Kidney epithelial cell (primary cell): Measurements from ENCODE around the gene NT5C2. TPM values are rescaled to one million over a fixed set of nuclear protein-coding genes. Genes with fewer than 3 reads are reported as not detected.

Source experiments
- DNase-seq: peaks from one replicate; pipeline ENCODE4 v3.0.0-alpha.2; 2010; ENCODE audit warnings: low read depth
- H3K27me3 ChIP-seq: 2 replicates; pipeline ENCODE4 v1.6.0; 2011; ENCODE audit warnings: low read length; ENCODE audit not compliant: control insufficient read depth, insufficient read depth
- H3K36me3 ChIP-seq: 2 replicates; pipeline ENCODE4 v1.5.1; 2011; ENCODE audit warnings: low read length; ENCODE audit not compliant: control insufficient read depth, insufficient read depth
- H3K4me3 ChIP-seq: 2 replicates; pipeline ENCODE4 v1.5.1; 2011; ENCODE audit warnings: low read depth, mild to moderate bottlenecking, control low read depth, low read length
- CTCF ChIP-seq: IDR thresholded peaks from 2 replicates; pipeline ENCODE4 v1.5.1; 2011; ENCODE audit warnings: mild to moderate bottlenecking, moderate library complexity, low read length, control low read depth, inconsistent platforms; ENCODE audit not compliant: insufficient read depth, poor library complexity, severe bottlenecking
- total RNA-seq: library from RNA; depleted of rRNA; stranded (reverse); fragments of >200 nt; gene quantifications from 2 replicates; pipeline ENCODE4 v1.2.3, GENCODE V29; 2015

Gene NT5C2
- total RNA-seq, 1 donor from 2014 or later = 90.7 TPM

- H3K4me3 ChIP-seq = no peak overlapping the region
- DNase-seq = no peak
- no peaks in the 10 kb centered on the region for H3K27me3 ChIP-seq
- no peaks in the 10 kb centered on the region for H3K36me3 ChIP-seq
- no peak for TF ChIP-seq CTCF
Measured at GRCh38 chr10:103047381-103047780, 145.7 kb downstream of the NT5C2 start.

GRCh38 chr10:103045961-103046360 lies 147.1 kb downstream of the NT5C2 start:
- no peaks in the 10 kb centered on the region for H3K36me3 ChIP-seq
- H3K4me3 ChIP-seq = no peak overlapping the region
- H3K27me3 ChIP-seq = no peaks in the 10 kb centered on the region
- DNase-seq = no peak
- no peak for TF ChIP-seq CTCF

- Histone ChIP-seq H3K4me3 (no peak overlapping the region), H3K27me3 (no peaks in the 10 kb centered on the region), H3K36me3 (no peaks in the 10 kb centered on the region)
- TF ChIP-seq CTCF = no peak
- DNase-seq = no peak
Measured at GRCh38 chr10:103044942-103045489, 148.1 kb downstream of the NT5C2 start.

GRCh38 chr10:103042908-103043307 lies 150.2 kb downstream of the NT5C2 start:
- no peak overlapping the region for H3K4me3 ChIP-seq
- no peaks in the 10 kb centered on the region for H3K27me3 ChIP-seq
- no peak for TF ChIP-seq CTCF
- no peaks in the 10 kb centered on the region for H3K36me3 ChIP-seq
- DNase-seq = no peak

- Histone ChIP-seq H3K36me3 (no peaks in the 10 kb centered on the region), H3K4me3 (no peak overlapping the region), H3K27me3 (no peaks in the 10 kb centered on the region)
- TF ChIP-seq CTCF = no peak
- no peak for DNase-seq
Measured at GRCh38 chr10:103042129-103042528, 150.9 kb downstream of the NT5C2 start.

- no peak for DNase-seq
- no peak overlapping the region for H3K4me3 ChIP-seq
- H3K36me3 ChIP-seq = no peaks in the 10 kb centered on the region
- no peak for TF ChIP-seq CTCF
- H3K27me3 ChIP-seq = no peaks in the 10 kb centered on the region
Measured at GRCh38 chr10:103041391-103041790, 151.7 kb downstream of the NT5C2 start.
